ENCODE data around the gene GRIA2. TPM values are rescaled to one million over a fixed set of nuclear protein-coding genes. Genes with fewer than 3 reads are reported as not detected.
A peak's percentile ranks its signal among the peaks of the same experiment; 100 is the strongest.

GRIA2 gene
- total RNA-seq, 1 donor from 2014 or later: 3.0 TPM

DNA sequence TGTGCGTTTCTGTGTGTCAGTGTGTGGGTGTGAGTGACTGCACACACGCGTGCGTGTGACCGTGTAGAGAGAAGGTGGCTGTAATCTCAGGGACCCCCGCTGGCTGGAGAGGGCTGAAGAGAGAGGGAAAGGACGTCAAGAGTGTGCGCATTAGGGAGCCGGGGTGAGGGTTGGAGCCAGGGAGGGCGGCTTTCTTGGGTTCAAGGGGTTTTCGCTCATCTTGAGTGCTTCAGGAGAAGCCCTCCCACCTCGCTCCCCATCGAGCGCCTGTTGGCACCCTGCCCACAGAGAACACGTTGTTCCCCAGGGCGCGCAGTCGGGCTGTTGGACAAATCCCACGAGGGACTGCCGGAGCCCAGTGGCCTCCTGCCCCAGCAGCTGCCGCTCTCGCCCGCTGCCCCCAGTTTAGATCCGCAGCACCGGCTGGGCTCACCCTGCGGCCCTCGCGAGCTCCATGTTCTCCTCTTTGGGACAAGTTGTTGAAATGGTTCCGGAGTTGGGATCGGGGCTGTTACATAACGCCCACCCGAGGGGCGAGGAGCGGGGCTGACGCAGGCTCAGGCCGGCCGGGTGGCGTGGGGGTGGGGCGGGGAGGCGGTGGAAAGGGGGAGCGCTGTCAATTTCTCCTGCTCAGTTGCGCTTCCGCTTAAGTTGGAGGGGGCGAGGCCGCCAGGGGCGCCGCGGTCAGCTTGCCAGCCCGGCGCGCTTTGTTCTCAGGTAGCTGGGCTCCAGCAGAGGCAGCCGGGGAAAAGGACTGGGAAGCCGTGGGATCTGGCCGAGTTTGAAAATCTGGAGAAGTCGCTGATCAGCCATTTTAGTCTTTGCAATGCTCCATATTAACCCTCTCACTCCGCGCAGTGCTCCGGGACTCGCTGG lies 1.6 kb downstream of the GRIA2 start:
- intact Hi-C loops (cut with DNase I): loop anchor here (2.0 to 10.0 kb wide), 6 partner anchors 85 to 1450 kb away; partner anchors contain the start of genes C4orf46, ETFDH, GASK1B and PDGFC
- DNase-seq (ENCODE audit: low spot score in 2 of 2): peak in 1 of 2 donors; percentile 79
- Histone ChIP-seq H3K4me3 (peak overlapping the region; percentile 71 to 79), H3K4me1 (peaks cover 0 to 10% of the 10 kb centered on the region in 2 donors), H3K27ac (peak overlapping the region; percentile 93 to 95), H3K27me3 (no peaks in the 10 kb centered on the region), H3K9me3 (no peaks in the 10 kb centered on the region), H3K36me3 (no peaks in the 10 kb centered on the region)
- TF ChIP-seq, protein P1, sequence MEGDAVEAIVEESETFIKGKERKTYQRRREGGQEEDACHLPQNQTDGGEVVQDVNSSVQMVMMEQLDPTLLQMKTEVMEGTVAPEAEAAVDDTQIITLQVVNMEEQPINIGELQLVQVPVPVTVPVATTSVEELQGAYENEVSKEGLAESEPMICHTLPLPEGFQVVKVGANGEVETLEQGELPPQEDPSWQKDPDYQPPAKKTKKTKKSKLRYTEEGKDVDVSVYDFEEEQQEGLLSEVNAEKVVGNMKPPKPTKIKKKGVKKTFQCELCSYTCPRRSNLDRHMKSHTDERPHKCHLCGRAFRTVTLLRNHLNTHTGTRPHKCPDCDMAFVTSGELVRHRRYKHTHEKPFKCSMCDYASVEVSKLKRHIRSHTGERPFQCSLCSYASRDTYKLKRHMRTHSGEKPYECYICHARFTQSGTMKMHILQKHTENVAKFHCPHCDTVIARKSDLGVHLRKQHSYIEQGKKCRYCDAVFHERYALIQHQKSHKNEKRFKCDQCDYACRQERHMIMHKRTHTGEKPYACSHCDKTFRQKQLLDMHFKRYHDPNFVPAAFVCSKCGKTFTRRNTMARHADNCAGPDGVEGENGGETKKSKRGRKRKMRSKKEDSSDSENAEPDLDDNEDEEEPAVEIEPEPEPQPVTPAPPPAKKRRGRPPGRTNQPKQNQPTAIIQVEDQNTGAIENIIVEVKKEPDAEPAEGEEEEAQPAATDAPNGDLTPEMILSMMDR (IDR thresholded peaks at IDR 0.05): no peak

DNA sequence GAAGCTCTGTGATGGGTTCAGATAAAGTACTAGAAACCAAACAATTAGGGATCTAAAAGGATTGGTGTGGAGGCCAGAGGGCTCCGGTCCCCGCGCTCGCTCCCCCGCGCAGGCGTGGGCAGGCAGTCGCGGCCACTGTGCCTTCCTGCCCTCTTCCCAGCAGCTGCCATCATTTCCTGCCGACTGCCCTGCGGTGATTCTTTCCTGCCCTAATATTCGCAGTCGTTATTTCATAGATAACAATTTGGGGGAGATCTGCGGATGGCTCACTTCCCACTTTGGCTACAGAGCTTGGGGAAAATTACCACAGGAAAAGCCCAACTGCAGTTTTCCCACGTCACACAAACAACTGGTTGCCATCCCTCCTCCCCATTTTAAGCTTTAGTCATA lies 2.2 kb downstream of the GRIA2 start:
- Histone ChIP-seq H3K4me3 (peak overlapping the region; percentile 71 to 79), H3K27me3 (no peaks in the 10 kb centered on the region), H3K36me3 (no peaks in the 10 kb centered on the region), H3K27ac (peak overlapping the region; percentile 93 to 95), H3K9me3 (no peaks in the 10 kb centered on the region), H3K4me1 (peaks cover 0 to 10% of the 10 kb centered on the region in 2 donors)
- TF ChIP-seq, protein P1 (IDR thresholded peaks at IDR 0.05): no peak
- no peak for DNase-seq (ENCODE audit: low spot score in 2 of 2)
- intact Hi-C loops (cut with DNase I): loop anchor here (5.0 to 10.0 kb wide), 5 partner anchors 85 to 1450 kb away; partner anchors contain the start of genes C4orf46, ETFDH and PDGFC

DNA sequence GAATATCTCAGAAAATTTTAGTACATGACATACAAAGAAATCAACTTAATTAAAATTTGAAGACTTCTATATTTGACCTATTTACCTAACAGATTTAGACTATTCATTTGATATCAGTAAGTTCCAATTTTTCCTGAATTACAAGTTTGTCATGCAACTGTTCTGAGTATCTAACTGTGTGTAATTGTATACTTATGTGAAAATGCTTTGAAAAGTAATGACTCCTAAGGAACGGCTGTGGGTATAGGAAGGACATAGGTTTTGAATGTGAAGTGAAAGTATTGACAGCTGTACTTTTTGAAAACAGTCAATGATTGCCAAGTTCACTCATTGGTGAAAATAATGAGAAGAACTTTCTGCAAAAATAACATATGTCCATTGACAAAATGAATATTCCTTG lies 2.9 kb downstream of the GRIA2 start:
- Histone ChIP-seq H3K27ac (peak overlapping the region; percentile 93 to 95), H3K27me3 (no peaks in the 10 kb centered on the region), H3K9me3 (no peaks in the 10 kb centered on the region), H3K36me3 (no peaks in the 10 kb centered on the region), H3K4me1 (peaks cover 0 to 10% of the 10 kb centered on the region in 2 donors), H3K4me3 (peak overlapping the region; percentile 71 to 79)
- intact Hi-C loops (cut with DNase I): loop anchor here (5.0 to 10.0 kb wide), 5 partner anchors 84 to 1449 kb away; partner anchors contain the start of genes C4orf46, ETFDH and PDGFC
- no peak for DNase-seq (ENCODE audit: low spot score in 2 of 2)
- TF ChIP-seq, protein P1 (IDR thresholded peaks at IDR 0.05): no peak

DNA sequence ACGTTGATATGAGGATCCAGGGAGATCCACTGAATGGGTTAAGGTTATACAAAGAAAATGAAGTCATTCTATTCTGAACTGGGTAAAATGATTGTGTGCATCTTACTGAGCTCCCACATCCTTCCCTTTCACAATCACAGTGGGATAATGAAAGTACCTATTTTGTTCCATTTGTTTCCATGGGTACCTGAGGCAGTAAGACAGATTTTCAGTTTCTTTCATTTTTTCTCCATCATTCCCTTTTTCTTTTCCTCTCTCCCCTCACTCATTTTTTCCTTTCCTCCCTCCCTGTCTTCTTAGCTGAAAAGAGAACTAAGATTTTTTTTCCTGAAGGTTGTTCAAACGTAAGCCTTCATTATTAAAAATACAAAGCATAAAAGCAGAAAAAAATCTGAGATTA lies 4.6 kb downstream of the GRIA2 start:
- H3K4me1 ChIP-seq: peaks cover 0 to 6% of the 10 kb centered on the region in 2 donors
- no peaks in the 10 kb centered on the region for H3K27me3 ChIP-seq
- H3K36me3 ChIP-seq: no peaks in the 10 kb centered on the region
- H3K4me3 ChIP-seq: peak overlapping the region in 1 of 2 donors; percentile 79
- peak overlapping the region; percentile 93 to 95 for H3K27ac ChIP-seq
- intact Hi-C loops (cut with DNase I): loop anchor here (10.0 kb wide), 2 partner anchors 450 to 580 kb away; no protein-coding TSS in a partner anchor
- TF ChIP-seq, protein P1 (IDR thresholded peaks at IDR 0.05): no peak
- no peaks in the 10 kb centered on the region for H3K9me3 ChIP-seq
- DNase-seq (ENCODE audit: low spot score in 2 of 2): no peak

DNA sequence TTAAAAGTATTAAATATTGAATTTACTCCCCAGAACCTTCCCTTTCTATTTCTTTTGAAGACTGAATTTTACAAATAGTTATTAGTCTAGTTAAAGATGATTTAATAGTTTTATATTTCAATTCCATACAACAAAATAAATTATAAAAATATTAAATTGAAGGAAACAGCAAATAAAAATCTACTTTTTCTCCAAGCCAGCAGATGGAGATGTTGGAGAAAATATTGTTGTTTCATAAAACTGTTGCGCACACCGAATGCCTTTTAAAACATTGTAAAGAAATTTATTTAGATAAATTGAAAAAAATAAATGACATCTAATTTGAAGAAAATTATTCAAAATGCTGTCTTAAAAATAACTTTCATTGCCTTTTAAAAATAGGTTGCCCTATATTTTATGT lies 5.5 kb downstream of the GRIA2 start:
- TF ChIP-seq, protein P1 (IDR thresholded peaks at IDR 0.05): peak in 2 of 3 experiments; percentile 29 to 31
- Histone ChIP-seq H3K9me3 (no peaks in the 10 kb centered on the region), H3K27me3 (no peaks in the 10 kb centered on the region), H3K4me1 (peaks cover 0 to 5% of the 10 kb centered on the region in 2 donors), H3K36me3 (no peaks in the 10 kb centered on the region), H3K27ac (peak overlapping the region; percentile 93 to 95), H3K4me3 (peak overlapping the region; percentile 33 to 79)
- no peak for DNase-seq (ENCODE audit: low spot score in 2 of 2)
- intact Hi-C loops (cut with DNase I): loop anchor here (10.0 kb wide), 2 partner anchors 451 to 579 kb away; no protein-coding TSS in a partner anchor
